Right atrium auricular region (tissue), 2 donors: ENCODE results near the gene CERS6. TPM values are rescaled to one million over a fixed set of nuclear protein-coding genes. Genes with fewer than 3 reads are reported as not detected.
A peak's percentile ranks its signal among the peaks of the same experiment; 100 is the strongest.

Source experiments
- DNase-seq: peaks from one replicate; pipeline ENCODE4 v3.0.0-alpha.2; 2019; ENCODE audit warnings: low spot score
- H3K27ac ChIP-seq, 2 donors: fragments of 200-600 bp; sonication (generic); 1 replicate in 1 of 2; 2 replicates in 1 of 2; pipeline ENCODE4 v1.5.1; 2016 to 2019
- H3K27me3 ChIP-seq, 2 donors: fragments of 200-600 bp; sonication (generic); one replicate each; pipeline versions ENCODE4 v1.5.1 to v1.6.0; 2017 to 2019
- H3K36me3 ChIP-seq: fragments of 200-600 bp; sonication (generic); one replicate; pipeline ENCODE4 v1.5.1; 2016
- H3K4me1 ChIP-seq, 2 donors: fragments of 200-600 bp; sonication (generic); one replicate each; pipeline versions ENCODE4 v1.5.1 to v1.6.0; 2017 to 2019
- H3K4me3 ChIP-seq, 2 donors: fragments of 200-600 bp; sonication (generic); 1 replicate in 1 of 2; 2 replicates in 1 of 2; pipeline ENCODE4 v1.5.1; 2017 to 2019; ENCODE audit warnings: mild to moderate bottlenecking in 1 of 2, moderate library complexity in 1 of 2
- H3K9me3 ChIP-seq, 2 donors: fragments of 200-600 bp; sonication (generic); one replicate each; pipeline ENCODE4 v1.5.1; 2019
- CTCF ChIP-seq, 2 donors: fragments of 200-600 bp; sonication (generic); IDR thresholded peaks; one replicate each; pipeline ENCODE4 v1.5.1; 2019; ENCODE audit warnings: antibody characterized with exemption in 2 of 2
- total RNA-seq, 2 donors: library from RNA; depleted of rRNA; stranded (reverse); fragments of >200 nt; gene quantifications; one replicate each; pipeline ENCODE4 v1.1.0, GENCODE V29; 2016

The CERS6 gene
- total RNA-seq, 2 donors from 2014 or later, result 59.4 to 74.5 TPM

- Histone ChIP-seq H3K36me3 (no peaks in the 10 kb centered on the region), H3K4me3 (no peak overlapping the region), H3K9me3 (peaks cover 0 to 15% of the 10 kb centered on the region in 2 donors), H3K27me3 (no peaks in the 10 kb centered on the region), H3K4me1 (peaks cover 0 to 2% of the 10 kb centered on the region in 2 donors), H3K27ac (no peak overlapping the region)
- TF ChIP-seq CTCF (IDR thresholded peaks at IDR 0.05), result no peak
- no peak for DNase-seq
Observed at GRCh38 chr2:168539945-168540344, 83.9 kb downstream of the CERS6 start.

- Histone ChIP-seq H3K36me3 (no peaks in the 10 kb centered on the region), H3K4me3 (no peak overlapping the region), H3K4me1 (peaks cover 0 to 14% of the 10 kb centered on the region in 2 donors), H3K27me3 (no peaks in the 10 kb centered on the region), H3K27ac (peak overlapping the region in 1 of 2 donors; percentile 13), H3K9me3 (peaks cover 0 to 15% of the 10 kb centered on the region in 2 donors)
- no peak for DNase-seq
- TF ChIP-seq CTCF (IDR thresholded peaks at IDR 0.05), result no peak
Observed at GRCh38 chr2:168541858-168542257, 85.8 kb downstream of the CERS6 start.

- TF ChIP-seq CTCF (IDR thresholded peaks at IDR 0.05), result no peak
- Histone ChIP-seq H3K27me3 (no peaks in the 10 kb centered on the region), H3K27ac (peak overlapping the region in 1 of 2 donors; percentile 13), H3K4me3 (no peak overlapping the region), H3K36me3 (no peaks in the 10 kb centered on the region), H3K9me3 (peaks cover 0 to 15% of the 10 kb centered on the region in 2 donors), H3K4me1 (peaks cover 0 to 14% of the 10 kb centered on the region in 2 donors)
- DNase-seq, result no peak
Observed at GRCh38 chr2:168543037-168543436, 87.0 kb downstream of the CERS6 start.

GRCh38 chr2:168543935-168544334 lies 87.9 kb downstream of the CERS6 start:
- H3K4me3 ChIP-seq, result no peak overlapping the region
- H3K36me3 ChIP-seq, result no peaks in the 10 kb centered on the region
- no peak for TF ChIP-seq CTCF (IDR thresholded peaks at IDR 0.05)
- H3K9me3 ChIP-seq, result peaks cover 0 to 15% of the 10 kb centered on the region in 2 donors
- no peaks in the 10 kb centered on the region for H3K27me3 ChIP-seq
- peaks cover 0 to 14% of the 10 kb centered on the region in 2 donors for H3K4me1 ChIP-seq
- DNase-seq, result no peak
- peak overlapping the region in 1 of 2 donors; percentile 80 for H3K27ac ChIP-seq

- no peak for DNase-seq
- Histone ChIP-seq H3K9me3 (peaks cover 0 to 5% of the 10 kb centered on the region in 2 donors), H3K4me3 (no peak overlapping the region), H3K36me3 (no peaks in the 10 kb centered on the region), H3K27ac (peak overlapping the region; percentile 10 to 80), H3K27me3 (no peaks in the 10 kb centered on the region), H3K4me1 (peaks cover 0 to 14% of the 10 kb centered on the region in 2 donors)
- TF ChIP-seq CTCF (IDR thresholded peaks at IDR 0.05), result no peak
Observed at GRCh38 chr2:168545439-168546082, 89.5 kb downstream of the CERS6 start.

GRCh38 chr2:168550670-168551069 lies 94.6 kb downstream of the CERS6 start:
- Histone ChIP-seq H3K36me3 (no peaks in the 10 kb centered on the region), H3K4me3 (no peak overlapping the region), H3K27ac (no peak overlapping the region), H3K27me3 (no peaks in the 10 kb centered on the region), H3K9me3 (no peaks in the 10 kb centered on the region), H3K4me1 (peaks cover 0 to 5% of the 10 kb centered on the region in 2 donors)
- no peak for TF ChIP-seq CTCF (IDR thresholded peaks at IDR 0.05)
- no peak for DNase-seq
